Endothelial cell of umbilical vein (primary cell): Measurements from ENCODE around the gene FBXO7. TPM values are rescaled to one million over a fixed set of nuclear protein-coding genes. Genes with fewer than 3 reads are reported as not detected.

Source experiments
- BruUV-seq: library from RNA; stranded (reverse); fragments of 400-500 nt; replicated peaks from 2 replicates; lab custom pipeline; 2021; lab: Mats Ljungman, UMichigan
- CTCF ChIA-PET: fragments of 300-600, 350-600 bp; sonication (Branson Sonifier 250); formaldehyde crosslinking; loops from one replicate; lab custom pipeline; 2021; ENCODE audit warnings: antibody characterized with exemption, inconsistent platforms; lab: Charles Lee
- POLR2A ChIA-PET: fragments of 300-600, 350-600 bp; sonication (Branson Sonifier 250); formaldehyde crosslinking; loops from one replicate; lab custom pipeline; 2021; ENCODE audit warnings: antibody characterized with exemption, inconsistent platforms; lab: Charles Lee
- DNase-seq: peaks from one replicate; pipeline ENCODE4 v3.0.0-alpha.2; 2011; ENCODE audit warnings: low read depth, low spot score
- FAIRE-seq: peaks from 2 replicates; lab custom pipeline; 2011; peaks lifted over from hg19 to GRCh38; lab: Jason Lieb, UNC
- H2AFZ ChIP-seq: 2 replicates; pipeline ENCODE4 v1.6.0; 2012; ENCODE audit warnings: low read depth, low read length, control low read depth, inconsistent platforms
- H3K27ac ChIP-seq: 2 replicates; pipeline ENCODE4 v1.5.1; 2011; ENCODE audit warnings: low read depth, mild to moderate bottlenecking, control low read depth, low read length, moderate library complexity; ENCODE audit not compliant: insufficient read depth
- H3K27me3 ChIP-seq, 2 experiments: 2 replicates each; pipeline versions ENCODE4 v1.6.0 to v1.6.1; 2011; ENCODE audit warnings: low read length in 2 of 2, mixed read lengths in 1 of 2; ENCODE audit not compliant: control insufficient read depth in 2 of 2, insufficient read depth in 2 of 2
- H3K36me3 ChIP-seq, 2 experiments: 2 replicates in 1 of 2; 3 replicates in 1 of 2; pipeline ENCODE4 v1.5.1; 2011; ENCODE audit warnings: low read length in 2 of 2, mild to moderate bottlenecking in 1 of 2, moderate library complexity in 1 of 2; ENCODE audit not compliant: control insufficient read depth in 2 of 2, insufficient read depth in 2 of 2; ENCODE audit errors: extremely low read depth in 1 of 2
- H3K4me1 ChIP-seq: 3 replicates; pipeline ENCODE4 v1.5.1; 2011; ENCODE audit warnings: mild to moderate bottlenecking, low read length; ENCODE audit not compliant: control insufficient read depth, insufficient read depth; ENCODE audit errors: extremely low read depth
- H3K4me2 ChIP-seq: 2 replicates; pipeline ENCODE4 v1.6.1; 2011; ENCODE audit warnings: low read length, control low read depth, mixed read lengths; ENCODE audit not compliant: insufficient read depth
- H3K4me3 ChIP-seq, 3 experiments: fragments of 200-600 bp in 1 of 3; sonication (generic), shearing (Covaris generic) in 1 of 3; replicated peaks in 1 of 3; 2 replicates each; pipeline ENCODE4 v1.5.1; 2011 to 2016; ENCODE audit warnings: control low read depth in 3 of 3, low read length in 3 of 3, mild to moderate bottlenecking in 2 of 3, inconsistent platforms in 1 of 3, low read depth in 1 of 3, moderate library complexity in 1 of 3; ENCODE audit not compliant: insufficient read depth in 1 of 3
- H3K79me2 ChIP-seq: 2 replicates; pipeline ENCODE4 v1.6.0; 2012; ENCODE audit warnings: low read length, inconsistent platforms; ENCODE audit not compliant: control insufficient read depth, insufficient read depth
- H3K9ac ChIP-seq: replicated peaks from 2 replicates; pipeline ENCODE3; 2011; ENCODE audit warnings: low read length, control low read depth; ENCODE audit not compliant: insufficient read depth; ENCODE audit errors: extremely low read depth
- H3K9me1 ChIP-seq: replicated peaks from 3 replicates; pipeline ENCODE4 v1.6.0; 2011; ENCODE audit warnings: mild to moderate bottlenecking, low read length; ENCODE audit not compliant: control insufficient read depth, insufficient read depth; ENCODE audit errors: extremely low read depth
- H3K9me3 ChIP-seq: replicated peaks from 2 replicates; pipeline ENCODE4 v1.5.1; 2012; ENCODE audit warnings: low read length, inconsistent platforms; ENCODE audit not compliant: control insufficient read depth, insufficient read depth
- H4K20me1 ChIP-seq: replicated peaks from 2 replicates; pipeline ENCODE3; 2011; ENCODE audit warnings: mild to moderate bottlenecking, low read length; ENCODE audit not compliant: control insufficient read depth, insufficient read depth; ENCODE audit errors: extremely low read depth
- EZH2 ChIP-seq: IDR thresholded peaks from 2 replicates; pipeline ENCODE4 v1.6.1; 2012; ENCODE audit warnings: borderline replicate concordance, low read depth, mild to moderate bottlenecking, moderate library complexity, low read length, inconsistent platforms; ENCODE audit not compliant: severe bottlenecking
- FOS ChIP-seq: IDR thresholded peaks from 2 replicates; pipeline ENCODE4 v1.6.1; 2011; ENCODE audit warnings: mild to moderate bottlenecking, low read length, moderate library complexity, borderline replicate concordance; ENCODE audit not compliant: insufficient read depth
- GATA2 ChIP-seq: IDR thresholded peaks from 2 replicates; pipeline ENCODE4 v1.7.0; 2011; ENCODE audit warnings: low read depth, mild to moderate bottlenecking, moderate library complexity, mixed read lengths, low read length; ENCODE audit not compliant: insufficient read length, insufficient read depth
- JUN ChIP-seq: IDR thresholded peaks from 2 replicates; pipeline ENCODE4 v1.6.1; 2011; ENCODE audit warnings: borderline replicate concordance, low read depth; ENCODE audit not compliant: insufficient read length, insufficient read depth
- MAX ChIP-seq: IDR thresholded peaks from 2 replicates; pipeline ENCODE4 v1.6.1; 2011; ENCODE audit not compliant: insufficient read depth, insufficient read length
- MYC ChIP-seq: IDR thresholded peaks from one replicate; pipeline ENCODE4 v1.6.1; 2011; ENCODE audit warnings: mild to moderate bottlenecking, low read depth, low read length
- POLR2A ChIP-seq: IDR thresholded peaks from 2 replicates; pipeline ENCODE4 v1.6.1; 2012; ENCODE audit warnings: low read depth, mild to moderate bottlenecking, control low read depth, low read length
- POLR2AphosphoS5 ChIP-seq: IDR thresholded peaks from 2 replicates; pipeline ENCODE4 v1.6.1; 2012; ENCODE audit warnings: low read depth, mild to moderate bottlenecking, control low read depth, low read length, moderate library complexity; ENCODE audit not compliant: insufficient read depth
- dilution Hi-C: fragments of 300-500 bp; cut with MboI; formaldehyde crosslinking; loops from one replicate; pipeline ENCODE4 v1.15.0; 2019; ENCODE audit warnings: low sequenced_read_pairs; ENCODE audit not compliant: extremely low pct_ligation_motif_present
- intact Hi-C: fragments of 100-400 bp; cut with micrococcal nuclease; formaldehyde crosslinking; loops from one replicate; pipeline ENCODE4 v1.10.0; 2022
- polyA plus RNA-seq, 4 experiments: library from polyadenylated mRNA; depleted of rRNA in 3 of 4; stranded (reverse) in 3 of 4; unstranded in 1 of 4; fragments of >200 nt; gene quantifications; 2 replicates each; pipeline versions ENCODE4 v1.2.1 to v1.2.3, GENCODE V29; 2011 to 2012; ENCODE audit warnings: missing spikeins in 1 of 4
- total RNA-seq: library from RNA; stranded (reverse); gene quantifications from 2 replicates; pipeline ENCODE4 v1.2.3, GENCODE V29; 2021
- TF ChIP-seq, protein P1 (sequence below), 2 donors: IDR thresholded peaks; 1 replicate in 1 of 2; 2 replicates in 1 of 2; pipeline ENCODE4 v1.5.1; 2011; ENCODE audit warnings: low read length in 2 of 2, mild to moderate bottlenecking in 2 of 2, moderate library complexity in 2 of 2, control low read depth in 1 of 2, inconsistent platforms in 1 of 2, low read depth in 1 of 2; ENCODE audit not compliant: insufficient read depth in 1 of 2; ENCODE audit errors: extremely low read depth in 1 of 2

The FBXO7 gene
- total and polyA plus RNA-seq, 2 donors (not counting 3 experiments of a cell fraction or from before 2014, with no cell fraction given): 81.1 to 112 TPM

DNA sequence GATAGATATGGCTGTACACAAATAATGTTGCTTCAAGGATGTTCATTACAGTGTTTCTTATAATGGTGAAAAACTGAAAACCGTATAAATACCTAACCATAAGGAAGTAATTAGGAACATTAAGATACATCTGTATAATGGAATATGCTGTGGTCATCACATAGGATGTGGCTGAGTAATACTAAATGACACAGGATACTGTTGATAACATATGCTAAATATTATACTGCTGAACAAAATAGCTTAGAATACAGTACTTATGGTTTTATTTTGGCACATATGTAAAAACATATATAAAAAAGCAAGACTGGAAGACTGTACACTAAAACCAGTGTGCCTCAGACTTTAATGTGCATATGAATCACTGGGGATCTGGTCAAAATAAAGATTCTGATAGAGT lies 43.8 kb downstream of the FBXO7 start:
- Histone ChIP-seq H3K9me3 (no peaks in the 10 kb centered on the region), H3K36me3 (no peaks in the 10 kb centered on the region), H3K4me1 (no peaks in the 10 kb centered on the region), H3K4me2 (no peak overlapping the region), H3K9me1 (no peaks in the 10 kb centered on the region), H3K79me2 (no peaks in the 10 kb centered on the region), H3K27me3 (peaks cover 0 to 2% of the 10 kb centered on the region in 2 experiments), H2AFZ (no peak overlapping the region), H3K27ac (no peak overlapping the region), H3K4me3 (no peak overlapping the region), H4K20me1 (no peaks in the 10 kb centered on the region), H3K9ac (no peak overlapping the region)
- DNase-seq (no peak), FAIRE-seq (no peak)
- CTCF ChIA-PET: interaction anchor here (1.0 to 3.5 kb wide), 5 partner anchors 8 to 539 kb away, joined by 4 to 21 read pairs (median 6); no protein-coding TSS in a partner anchor
- BruUV-seq: no TSS peak
- POLR2A ChIA-PET: no interaction called here
- dilution Hi-C loops (no loop called here), intact Hi-C loops (loop anchor here (2.0 kb wide), 1 partner anchor 542 kb away; no protein-coding TSS in a partner anchor)
- TF ChIP-seq EZH2 (no peak), MAX (no peak), JUN (no peak), POLR2A (no peak), FOS (no peak), GATA2 (no peak), MYC (no peak), POLR2AphosphoS5 (no peak)
- TF ChIP-seq, protein P1, sequence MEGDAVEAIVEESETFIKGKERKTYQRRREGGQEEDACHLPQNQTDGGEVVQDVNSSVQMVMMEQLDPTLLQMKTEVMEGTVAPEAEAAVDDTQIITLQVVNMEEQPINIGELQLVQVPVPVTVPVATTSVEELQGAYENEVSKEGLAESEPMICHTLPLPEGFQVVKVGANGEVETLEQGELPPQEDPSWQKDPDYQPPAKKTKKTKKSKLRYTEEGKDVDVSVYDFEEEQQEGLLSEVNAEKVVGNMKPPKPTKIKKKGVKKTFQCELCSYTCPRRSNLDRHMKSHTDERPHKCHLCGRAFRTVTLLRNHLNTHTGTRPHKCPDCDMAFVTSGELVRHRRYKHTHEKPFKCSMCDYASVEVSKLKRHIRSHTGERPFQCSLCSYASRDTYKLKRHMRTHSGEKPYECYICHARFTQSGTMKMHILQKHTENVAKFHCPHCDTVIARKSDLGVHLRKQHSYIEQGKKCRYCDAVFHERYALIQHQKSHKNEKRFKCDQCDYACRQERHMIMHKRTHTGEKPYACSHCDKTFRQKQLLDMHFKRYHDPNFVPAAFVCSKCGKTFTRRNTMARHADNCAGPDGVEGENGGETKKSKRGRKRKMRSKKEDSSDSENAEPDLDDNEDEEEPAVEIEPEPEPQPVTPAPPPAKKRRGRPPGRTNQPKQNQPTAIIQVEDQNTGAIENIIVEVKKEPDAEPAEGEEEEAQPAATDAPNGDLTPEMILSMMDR (IDR thresholded peaks at IDR 0.05; ENCODE audit: extremely low read depth in 1 of 2, insufficient read depth in 1 of 2, low read depth in 1 of 2, low read length in 2 of 2): no peak
